Thyroid gland (tissue), 4 donors: ENCODE data around the gene EXT2. TPM values are rescaled to one million over a fixed set of nuclear protein-coding genes. Genes with fewer than 3 reads are reported as not detected.

ENCODE experiments used
- DNase-seq, 2 donors: peaks; one replicate each; pipeline ENCODE4 v3.0.0-alpha.2; 2019
- H3K27ac ChIP-seq, 3 donors: fragments of 200-600 bp; sonication (generic); 1 replicate in 2 of 3; 2 replicates in 1 of 3; pipeline ENCODE4 v1.5.1; 2016 to 2019; ENCODE audit warnings: mild to moderate bottlenecking in 1 of 3, moderate library complexity in 1 of 3
- H3K27me3 ChIP-seq: fragments of 200-600 bp; sonication (generic); one replicate; pipeline ENCODE4 v1.5.1; 2019
- H3K36me3 ChIP-seq, 2 donors: fragments of 200-600 bp; sonication (generic); one replicate each; pipeline ENCODE4 v1.5.1; 2016 to 2019
- H3K4me1 ChIP-seq, 2 donors: fragments of 200-600 bp; sonication (generic); one replicate each; pipeline ENCODE4 v1.5.1; 2017 to 2019
- H3K4me3 ChIP-seq, 3 donors: fragments of 200-600 bp; sonication (generic); replicated peaks in 1 of 3; 1 replicate in 2 of 3; 2 replicates in 1 of 3; pipeline ENCODE4 v1.5.1; 2016; ENCODE audit warnings: mild to moderate bottlenecking in 1 of 3
- H3K9me3 ChIP-seq: fragments of 200-600 bp; sonication (generic); one replicate; pipeline ENCODE4 v1.5.1; 2017
- POLR2A ChIP-seq, 2 donors: fragments of 450-650 bp; IDR thresholded peaks; one replicate each; pipeline ENCODE4 v1.6.1; 2017; ENCODE audit warnings: antibody characterized with exemption in 2 of 2, mild to moderate bottlenecking in 2 of 2, moderate library complexity in 1 of 2
- WGBS, 2 donors: methylation state at CpG; one replicate each; pipeline ENCODE4 v1.1.5; 2017; 5-methylcytosine and 5-hydroxymethylcytosine counted together
- intact Hi-C: fragments of 100-400 bp; cut with DNase I; formaldehyde crosslinking; loops from one replicate; pipeline ENCODE4 v1.15.1; 2023
- total RNA-seq, 4 donors: library from RNA; depleted of rRNA; stranded (reverse); fragments of >200 nt; gene quantifications; one replicate each; pipeline ENCODE4 v1.2.3, GENCODE V29; 2016
- TF ChIP-seq, protein P1 (sequence below), 6 experiments: fragments of 200-600 bp in 3 of 6; fragments of 450-650 bp in 3 of 6; sonication (generic) in 3 of 6; IDR thresholded peaks; one replicate each; pipeline ENCODE4 v1.5.1; 2016 to 2019; ENCODE audit warnings: antibody characterized with exemption in 6 of 6, mild to moderate bottlenecking in 2 of 6, inconsistent platforms in 1 of 6, moderate library complexity in 1 of 6

The EXT2 gene
- total RNA-seq, 4 donors from 2014 or later, result 53.2 to 95.8 (median 66.3) TPM

GRCh38 chr11:44094260-44094868 lies 1.1 kb upstream of the EXT2 start:
- 30% methylated on average over 11 of the region's 11 CpGs for WGBS, 2 donors
- Histone ChIP-seq H3K9me3 (no peaks in the 10 kb centered on the region), H3K4me3 (no peak overlapping the region), H3K36me3 (no peaks in the 10 kb centered on the region), H3K27me3 (no peaks in the 10 kb centered on the region), H3K27ac (no peak overlapping the region), H3K4me1 (peaks cover 8 to 9% of the 10 kb centered on the region in 2 donors)
- intact Hi-C loops, result no loop called here
- TF ChIP-seq, protein P1, sequence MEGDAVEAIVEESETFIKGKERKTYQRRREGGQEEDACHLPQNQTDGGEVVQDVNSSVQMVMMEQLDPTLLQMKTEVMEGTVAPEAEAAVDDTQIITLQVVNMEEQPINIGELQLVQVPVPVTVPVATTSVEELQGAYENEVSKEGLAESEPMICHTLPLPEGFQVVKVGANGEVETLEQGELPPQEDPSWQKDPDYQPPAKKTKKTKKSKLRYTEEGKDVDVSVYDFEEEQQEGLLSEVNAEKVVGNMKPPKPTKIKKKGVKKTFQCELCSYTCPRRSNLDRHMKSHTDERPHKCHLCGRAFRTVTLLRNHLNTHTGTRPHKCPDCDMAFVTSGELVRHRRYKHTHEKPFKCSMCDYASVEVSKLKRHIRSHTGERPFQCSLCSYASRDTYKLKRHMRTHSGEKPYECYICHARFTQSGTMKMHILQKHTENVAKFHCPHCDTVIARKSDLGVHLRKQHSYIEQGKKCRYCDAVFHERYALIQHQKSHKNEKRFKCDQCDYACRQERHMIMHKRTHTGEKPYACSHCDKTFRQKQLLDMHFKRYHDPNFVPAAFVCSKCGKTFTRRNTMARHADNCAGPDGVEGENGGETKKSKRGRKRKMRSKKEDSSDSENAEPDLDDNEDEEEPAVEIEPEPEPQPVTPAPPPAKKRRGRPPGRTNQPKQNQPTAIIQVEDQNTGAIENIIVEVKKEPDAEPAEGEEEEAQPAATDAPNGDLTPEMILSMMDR (IDR thresholded peaks at IDR 0.05), result peak; percentile 58 to 88 (median 66)
- no peak for TF ChIP-seq POLR2A (IDR thresholded peaks at IDR 0.05)
- DNase-seq, result peak; percentile 73 to 86

GRCh38 chr11:44096360-44097185 lies 1.1 kb downstream of the EXT2 start:
- WGBS, 2 donors, result 16 to 35% methylated on average over 6 to 16 of the region's 18 CpGs
- TF ChIP-seq, protein P1 (IDR thresholded peaks at IDR 0.05), result no peak
- no peak for TF ChIP-seq POLR2A (IDR thresholded peaks at IDR 0.05)
- Histone ChIP-seq H3K9me3 (no peaks in the 10 kb centered on the region), H3K27ac (no peak overlapping the region), H3K4me1 (peaks cover 9 to 13% of the 10 kb centered on the region in 2 donors), H3K27me3 (no peaks in the 10 kb centered on the region), H3K4me3 (peak overlapping the region; percentile 75 to 93 (median 77)), H3K36me3 (no peaks in the 10 kb centered on the region)
- DNase-seq, result no peak
- intact Hi-C loops, result no loop called here

GRCh38 chr11:44097821-44098220 lies 2.3 kb downstream of the EXT2 start:
- TF ChIP-seq POLR2A (IDR thresholded peaks at IDR 0.05), result no peak
- TF ChIP-seq, protein P1 (IDR thresholded peaks at IDR 0.05), result no peak
- peaks cover 9 to 13% of the 10 kb centered on the region in 2 donors for H3K4me1 ChIP-seq
- H3K9me3 ChIP-seq, result no peaks in the 10 kb centered on the region
- H3K27ac ChIP-seq, result no peak overlapping the region
- H3K36me3 ChIP-seq, result no peaks in the 10 kb centered on the region
- intact Hi-C loops, result no loop called here
- no peak overlapping the region for H3K4me3 ChIP-seq
- H3K27me3 ChIP-seq, result no peaks in the 10 kb centered on the region
- 87 to 89% methylated on average over 2 of the region's 2 CpGs for WGBS, 2 donors
- DNase-seq, result no peak

- intact Hi-C loops, result loop anchor here (10.0 kb wide), 1 partner anchor 434 kb away; no protein-coding TSS in a partner anchor
- H3K4me3 ChIP-seq, result no peak overlapping the region
Observed at GRCh38 chr11:44101098-44101497, 5.6 kb downstream of the EXT2 start.

More at GRCh38 chr11:44101098-44101497, 5.6 kb downstream of the EXT2 start:
- Histone ChIP-seq H3K27ac (no peak overlapping the region), H3K9me3 (no peaks in the 10 kb centered on the region), H3K4me1 (peaks cover 8 to 13% of the 10 kb centered on the region in 2 donors), H3K36me3 (no peaks in the 10 kb centered on the region), H3K27me3 (no peaks in the 10 kb centered on the region)
- TF ChIP-seq POLR2A (IDR thresholded peaks at IDR 0.05), result no peak
- TF ChIP-seq, protein P1 (IDR thresholded peaks at IDR 0.05), result no peak
- no peak for DNase-seq
- WGBS, 2 donors, result 83 to 93% methylated on average over 2 of the region's 2 CpGs
